ENCODE measurements around the gene ABCC9.

Gene ABCC9

GRCh38 chr12:21773806-21774205 is 167.4 kb downstream of the ABCC9 start:
- no peak for ATAC-seq
- no peak for DNase-seq

- DNase-seq (peak; percentile 16), ATAC-seq (no peak)
Observed at GRCh38 chr12:21773263-21773741, 167.9 kb downstream of the ABCC9 start.

- DNase-seq (no peak), ATAC-seq (no peak)
Observed at GRCh38 chr12:21771311-21771710, 169.9 kb downstream of the ABCC9 start.

- DNase-seq = no peak
- ATAC-seq = no peak
Observed at GRCh38 chr12:21769307-21769706, 171.9 kb downstream of the ABCC9 start.

GRCh38 chr12:21766403-21766802 is 174.8 kb downstream of the ABCC9 start:
- DNase-seq (no peak), ATAC-seq (no peak)

GRCh38 chr12:21764950-21765349 is 176.3 kb downstream of the ABCC9 start:
- DNase-seq (no peak), ATAC-seq (no peak)

GRCh38 chr12:21764065-21764464 is 177.2 kb downstream of the ABCC9 start:
- no peak for DNase-seq
- ATAC-seq = no peak

GRCh38 chr12:21763531-21763930 is 177.7 kb downstream of the ABCC9 start:
- DNase-seq (no peak), ATAC-seq (no peak)

GRCh38 chr12:21759737-21760136 is 181.5 kb downstream of the ABCC9 start:
- ATAC-seq = no peak
- DNase-seq = no peak

- DNase-seq = no peak
- ATAC-seq = no peak
Observed at GRCh38 chr12:21757735-21758134, 183.5 kb downstream of the ABCC9 start.

GRCh38 chr12:21756699-21757098 is 184.5 kb downstream of the ABCC9 start:
- DNase-seq (no peak), ATAC-seq (no peak)

- ATAC-seq = no peak
- DNase-seq = no peak
Observed at GRCh38 chr12:21751517-21751916, 189.7 kb downstream of the ABCC9 start.
